NCI-H2171 treated with DMSO at 0.1 percent for 48 hours (cell line): Measurements from ENCODE around the gene POLL.

Source experiments
- DNase-seq: peaks from one replicate; lab custom pipeline; 2025; lab: John Stamatoyannopoulos, UW

POLL gene

DNA sequence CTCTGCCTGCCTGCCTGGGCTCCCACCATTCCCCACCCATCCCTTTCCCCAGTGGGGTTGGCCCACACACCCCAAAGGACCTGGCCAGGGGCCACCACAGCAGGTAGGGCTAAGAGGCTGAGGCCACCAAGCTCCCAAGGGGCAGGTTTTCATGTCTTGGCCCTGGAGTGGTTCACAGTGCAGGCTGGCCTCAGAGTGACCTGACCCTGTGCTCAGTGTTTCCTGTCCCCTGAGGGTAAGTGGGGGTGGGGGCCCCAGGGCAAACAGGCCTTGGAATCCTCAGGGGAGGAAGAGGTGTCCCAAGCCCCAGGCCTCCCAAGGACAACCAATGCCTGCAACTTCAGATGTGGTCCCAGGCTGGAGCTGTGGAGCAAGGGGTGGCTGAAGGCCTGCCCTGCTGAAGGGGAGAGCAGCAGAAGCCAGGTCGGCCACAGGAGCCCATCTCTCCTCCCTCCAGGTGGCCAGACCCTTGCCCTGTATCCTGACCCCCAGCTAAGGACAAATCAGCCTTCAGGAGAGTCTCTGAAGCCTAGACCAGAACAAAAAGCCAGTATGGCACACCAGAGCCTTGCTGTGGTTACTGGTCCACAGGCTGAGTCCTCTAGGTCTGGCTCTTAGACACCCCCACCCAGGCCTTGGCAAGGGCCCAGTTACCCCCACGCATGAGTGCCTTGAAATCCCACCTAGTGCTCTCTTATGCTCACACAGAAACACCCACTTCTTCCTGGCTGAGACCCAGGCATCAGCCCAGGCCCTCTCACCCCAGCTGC is 27.6 kb downstream of the POLL start:
- no peak for DNase-seq

DNA sequence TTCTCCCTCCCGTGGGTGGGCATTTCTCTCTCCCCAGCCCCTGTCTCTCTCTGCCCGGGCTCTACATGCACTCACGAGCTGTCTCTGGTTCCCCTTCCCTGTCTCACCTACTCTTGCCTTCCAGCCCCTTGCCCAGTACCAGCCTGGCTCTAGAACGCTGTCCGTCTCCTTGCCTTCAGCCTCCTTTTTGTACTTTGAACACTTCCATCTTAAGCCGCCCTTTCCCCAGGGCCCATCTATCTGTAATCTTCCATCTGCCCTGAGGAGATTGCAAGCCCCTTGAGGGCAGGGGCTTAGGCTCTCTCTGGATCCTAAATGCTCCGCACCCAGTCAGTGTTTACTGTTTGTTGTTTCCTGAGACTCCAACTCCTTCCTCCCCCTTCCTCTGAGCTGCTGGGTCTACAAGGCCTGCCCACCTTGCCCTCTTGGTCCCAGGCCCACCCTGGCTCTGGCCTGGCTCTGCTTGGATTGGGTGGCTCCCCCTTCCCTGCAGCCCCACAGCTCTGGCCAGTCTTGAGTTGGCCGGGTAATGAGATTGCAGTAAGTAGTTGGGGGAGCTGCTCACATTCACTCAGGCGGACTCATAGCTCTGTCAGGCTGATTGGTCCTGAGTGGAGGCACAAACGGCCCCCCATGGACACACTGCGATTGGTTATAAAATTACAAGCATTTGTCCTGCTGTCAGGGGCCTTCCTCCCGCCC is 28.3 kb downstream of the POLL start:
- no peak for DNase-seq

DNA sequence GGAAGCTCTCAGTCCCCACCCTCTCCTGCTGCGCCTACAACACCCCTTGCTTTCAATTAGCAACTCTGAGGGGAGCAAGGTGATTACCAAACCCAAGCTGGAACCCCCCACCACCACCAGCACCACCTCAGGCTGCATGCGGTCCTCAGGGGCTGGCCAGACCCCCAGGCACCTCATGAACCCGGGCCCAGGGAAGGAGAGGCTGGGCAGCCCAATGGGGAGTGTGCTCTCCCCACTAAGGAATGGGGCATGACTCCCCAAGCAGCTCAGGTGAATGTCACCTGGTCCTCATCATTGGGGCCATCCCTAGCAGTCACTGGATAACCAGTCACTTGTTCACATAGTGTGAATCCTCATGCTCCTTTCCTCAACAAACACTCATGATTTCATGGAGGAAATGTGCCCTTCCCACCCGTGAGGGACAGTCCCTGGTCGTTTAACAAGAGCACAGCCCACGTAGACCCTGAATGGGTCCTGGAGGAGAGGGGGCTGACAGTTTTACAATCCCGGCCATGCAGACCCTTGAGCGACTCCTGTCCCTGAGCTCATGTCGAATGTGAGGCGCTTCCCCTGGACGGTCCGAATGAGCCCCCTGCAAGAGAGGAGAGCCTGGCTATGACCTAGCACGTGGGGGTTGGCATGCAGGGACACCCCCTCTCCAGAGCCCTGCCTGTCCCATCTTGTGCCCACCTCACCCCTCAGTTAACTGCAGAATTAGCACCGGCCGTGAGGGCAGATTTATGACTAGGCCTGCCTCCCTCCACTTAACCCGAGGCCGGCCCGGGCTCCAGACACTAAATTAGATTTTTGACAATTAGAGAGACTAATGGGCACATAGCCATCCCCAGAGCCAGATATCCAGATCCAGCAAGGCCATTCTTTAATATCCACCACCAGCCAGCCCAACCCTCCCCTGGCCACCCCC is 29.1 kb downstream of the POLL start:
- DNase-seq: no peak

DNA sequence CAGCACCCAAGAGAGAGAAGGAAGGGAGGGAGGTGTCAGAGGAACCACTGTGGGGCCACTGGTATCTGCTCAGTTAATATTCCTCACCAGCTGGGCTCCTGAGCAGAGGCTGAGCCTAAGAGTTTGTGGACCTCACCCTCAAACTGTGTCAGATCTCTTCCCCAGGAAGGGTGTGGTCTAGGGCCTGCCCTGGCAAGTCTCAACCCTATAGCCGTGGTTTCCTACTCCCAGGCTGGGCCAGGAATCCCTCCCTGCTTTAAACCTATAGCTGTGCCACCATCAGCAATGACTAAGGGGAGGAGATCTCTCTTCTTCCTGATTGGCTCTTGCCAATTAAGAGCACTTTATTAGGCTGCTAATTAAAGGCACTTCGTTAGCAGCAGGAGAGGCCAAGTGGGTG is 29.9 kb downstream of the POLL start:
- DNase-seq: no peak

DNA sequence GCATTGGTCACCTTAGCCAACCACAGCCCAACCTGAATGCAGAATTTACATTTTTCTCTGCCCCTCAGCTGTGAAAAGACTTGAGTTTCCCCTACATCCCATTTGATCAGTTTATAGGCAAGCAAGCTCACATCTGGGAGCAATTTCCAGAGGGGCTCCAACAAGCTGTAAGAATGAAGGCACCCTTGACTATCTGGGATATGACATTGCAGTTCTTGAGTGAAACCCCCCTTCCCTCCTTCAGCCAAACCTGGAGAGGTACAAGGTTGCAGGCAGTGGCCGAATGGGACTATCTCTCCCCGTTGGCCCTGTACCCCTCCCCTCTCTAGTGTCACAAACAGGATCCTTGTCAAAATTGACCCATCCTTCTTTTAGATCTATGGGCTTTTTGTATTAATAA is 30.5 kb downstream of the POLL start:
- DNase-seq: no peak

DNA sequence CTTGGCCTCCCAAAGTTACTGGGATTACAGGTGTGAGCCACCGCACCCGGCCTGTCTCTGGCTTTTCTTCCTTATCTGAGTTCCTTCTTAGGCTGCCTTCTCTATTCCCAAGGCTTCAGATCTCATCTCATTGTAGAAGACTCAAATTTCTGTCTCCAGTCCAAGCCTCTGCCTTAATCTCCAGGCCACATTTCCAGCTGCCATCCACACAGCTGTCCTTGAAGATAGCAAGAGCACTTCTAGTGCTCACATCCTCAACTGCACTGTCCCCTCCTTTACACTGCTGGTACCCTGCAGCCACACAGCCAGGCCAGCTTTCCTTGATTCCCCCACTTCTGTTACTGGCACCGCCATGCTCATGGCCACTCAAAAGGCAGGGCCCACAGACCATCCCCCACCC is 35.6 kb downstream of the POLL start:
- DNase-seq: no peak

DNA sequence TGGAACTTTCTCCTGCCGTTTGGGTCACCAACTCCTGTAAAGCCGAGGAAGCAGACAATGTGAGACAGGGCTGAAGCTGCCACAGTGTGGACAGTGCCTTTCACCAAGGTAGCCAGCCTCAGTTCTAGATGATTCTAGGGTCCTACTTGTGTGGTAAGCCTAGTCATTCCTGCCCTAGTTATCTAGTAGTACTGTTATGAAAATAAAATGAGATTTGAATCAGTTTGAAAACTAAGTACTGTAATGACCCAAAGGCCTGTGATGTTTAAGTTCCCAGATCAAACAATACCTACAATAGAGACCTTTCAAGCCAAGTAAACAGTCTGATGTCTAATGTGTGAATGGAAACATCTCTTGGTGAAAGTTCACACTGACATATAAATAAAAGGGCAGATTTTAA is 37.1 kb downstream of the POLL start:
- DNase-seq: no peak

DNA sequence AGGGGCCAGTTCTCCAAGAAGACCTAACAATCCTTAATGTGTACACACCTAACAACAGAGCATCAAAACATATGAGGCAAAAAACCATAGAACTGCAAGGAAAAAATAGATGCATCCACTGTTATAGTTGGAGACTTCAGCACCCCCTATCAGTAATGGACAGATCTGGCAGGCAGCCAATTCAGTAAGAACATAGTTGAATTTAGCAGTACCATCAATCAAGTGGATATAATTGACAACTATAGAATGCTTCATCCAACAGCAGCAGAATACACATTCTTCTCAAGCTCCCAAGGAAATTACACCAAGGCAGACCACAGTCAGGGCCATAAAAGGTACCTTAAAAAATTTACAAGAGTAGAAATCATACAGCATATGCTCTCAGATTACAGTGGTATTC is 42.2 kb downstream of the POLL start:
- DNase-seq: peak; percentile 1

DNA sequence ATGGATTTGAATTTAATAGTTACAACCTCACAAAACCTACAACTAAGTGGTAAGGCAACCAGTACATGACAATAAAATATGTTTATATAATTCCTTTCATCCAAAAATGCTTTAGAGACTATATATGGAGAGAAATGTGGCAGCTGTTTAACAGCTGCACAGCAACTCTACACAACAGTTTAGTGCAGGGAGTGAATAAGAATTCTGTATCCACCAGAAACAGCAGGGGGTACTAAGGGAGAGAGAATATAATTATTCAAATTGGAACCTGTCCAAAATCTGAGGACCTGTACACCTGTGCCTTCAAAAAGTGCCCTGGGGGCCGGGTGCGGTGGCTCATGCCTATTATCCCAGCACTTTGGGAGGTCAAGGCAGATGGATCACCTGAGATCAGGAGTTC is 49.6 kb downstream of the POLL start:
- DNase-seq: peak; percentile 72

DNA sequence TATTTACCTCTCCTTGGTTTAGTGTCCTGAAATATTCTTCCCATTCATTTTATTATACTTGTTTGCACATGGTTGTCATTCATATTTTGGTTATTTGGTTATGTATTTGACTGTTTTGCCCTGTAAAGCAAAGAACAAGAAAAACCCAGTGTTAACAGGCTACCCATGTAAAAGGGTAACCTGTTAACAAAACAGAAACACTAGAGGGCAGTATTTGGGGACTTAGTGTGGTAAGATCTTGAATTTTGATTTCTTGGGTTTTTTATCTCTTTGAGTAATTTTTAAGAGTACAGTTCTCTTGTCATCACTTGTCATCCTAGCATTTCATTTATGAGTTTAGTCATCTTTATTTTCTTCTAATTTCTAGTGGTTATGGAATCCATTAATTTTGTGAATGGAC is 51.3 kb downstream of the POLL start:
- DNase-seq: no peak

DNA sequence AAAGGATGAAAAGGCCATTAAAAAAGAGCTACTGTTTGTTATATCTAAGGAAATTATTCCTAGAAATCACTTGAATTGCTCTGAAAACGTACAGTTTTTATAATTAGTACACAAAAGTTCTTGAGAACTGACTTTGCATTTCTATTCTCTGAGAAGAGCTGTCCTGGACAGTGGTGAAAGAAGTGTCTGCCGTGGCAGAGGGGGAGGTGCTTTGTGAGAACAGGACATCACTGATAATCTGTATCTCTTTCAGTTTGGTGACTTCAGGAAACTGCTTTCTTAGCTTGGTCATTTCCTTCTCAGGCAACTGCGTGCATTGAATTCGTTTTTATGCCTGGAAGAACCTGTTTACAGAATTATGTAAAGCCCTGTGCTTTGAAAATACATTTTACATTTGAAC is 52.1 kb downstream of the POLL start:
- DNase-seq: no peak

DNA sequence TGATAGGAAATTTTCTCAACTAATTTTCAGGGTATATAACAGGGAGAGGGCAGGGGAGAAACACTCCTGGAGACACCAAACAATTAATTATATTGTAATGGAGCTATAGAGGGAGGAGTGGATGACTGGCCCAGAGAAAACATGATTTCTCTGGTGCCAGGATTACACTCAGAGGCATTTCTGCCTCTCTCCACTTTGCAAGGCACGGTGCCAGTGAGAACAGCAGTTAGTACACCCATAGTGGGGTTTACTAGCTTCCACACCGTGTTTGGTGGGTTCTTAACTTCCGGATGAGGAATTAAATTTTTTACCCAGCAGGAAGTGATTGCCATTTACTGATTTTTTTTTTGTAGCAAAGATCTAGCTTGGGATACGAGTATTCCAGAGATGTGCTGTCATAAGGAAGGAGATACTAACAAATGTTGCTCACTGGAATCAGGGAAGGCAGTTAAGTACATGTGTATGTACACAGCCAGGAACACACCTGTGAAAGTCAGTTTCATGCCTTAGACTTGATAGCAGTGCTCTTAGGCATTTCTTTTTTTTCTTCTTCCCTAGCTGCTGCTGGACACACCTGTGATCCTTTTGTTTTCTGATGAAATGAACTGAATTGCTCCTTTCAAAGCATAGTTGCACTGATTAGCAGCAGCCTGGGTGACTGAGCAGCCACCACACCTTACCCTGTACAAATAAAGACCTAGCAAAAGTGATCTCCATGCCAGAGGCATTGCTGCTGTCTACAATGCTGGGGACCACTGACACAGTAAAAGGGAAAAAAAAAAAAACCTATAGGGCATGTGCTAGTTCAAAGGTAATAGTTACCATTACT is 58.1 kb downstream of the POLL start:
- DNase-seq: no peak

DNA sequence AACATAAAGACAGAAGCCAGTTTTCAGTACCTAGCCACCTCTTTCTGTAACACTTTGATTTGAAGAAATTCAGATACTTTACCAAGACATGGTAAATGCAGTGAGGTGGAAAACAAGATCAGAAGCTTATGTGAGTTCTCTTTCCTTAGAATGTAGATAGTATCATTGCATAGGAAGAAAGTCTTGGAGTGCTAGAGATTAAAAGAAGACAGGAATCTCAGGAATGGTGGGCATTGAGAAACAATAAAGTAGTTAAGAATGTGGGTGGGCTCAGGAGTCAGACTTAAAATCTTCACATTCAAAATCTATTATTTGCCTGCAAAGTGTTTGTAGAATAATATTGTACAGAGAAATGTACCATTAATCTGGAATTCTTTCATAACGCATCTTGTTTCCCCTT is 58.9 kb downstream of the POLL start:
- no peak for DNase-seq
